HG03460 (cell line): ENCODE measurements around the gene ATP6AP1.

Experiments
- ATAC-seq: cut with Tn5 transposase; IDR thresholded peaks from one replicate; pipeline ENCODE4 v1.9.1; 2021; ENCODE audit not compliant: unreplicated experiment

ATP6AP1 gene

GRCh38 chrX:154446430-154446829 lies 18.0 kb downstream of the ATP6AP1 start:
- ATAC-seq: no peak

GRCh38 chrX:154448484-154448883 lies 20.0 kb downstream of the ATP6AP1 start:
- no peak for ATAC-seq

- ATAC-seq: no peak
These were observed 21.1 kb downstream of the ATP6AP1 start for GRCh38 chrX:154449618-154450017.

GRCh38 chrX:154450312-154450711 lies 21.8 kb downstream of the ATP6AP1 start:
- ATAC-seq: no peak

GRCh38 chrX:154452823-154453222 lies 24.3 kb downstream of the ATP6AP1 start:
- no peak for ATAC-seq

- ATAC-seq: peak; percentile 54
These were observed 29.1 kb downstream of the ATP6AP1 start for GRCh38 chrX:154457491-154458115.

GRCh38 chrX:154458116-154458953 lies 29.9 kb downstream of the ATP6AP1 start, which contains the start of gene PLXNA3:
TSS of gene PLXNA3 (plus strand) at chrX:154458281. CDS start at chrX:154460184, 1,903 bp downstream.
- peak; percentile 55 for ATAC-seq

- ATAC-seq: no peak
These were observed 30.7 kb downstream of the ATP6AP1 start for GRCh38 chrX:154458954-154459778.

GRCh38 chrX:154459832-154460231 lies 31.4 kb downstream of the ATP6AP1 start:
- no peak for ATAC-seq

GRCh38 chrX:154460326-154460725 lies 31.8 kb downstream of the ATP6AP1 start:
- ATAC-seq: no peak

- ATAC-seq: no peak
These were observed 33.9 kb downstream of the ATP6AP1 start for GRCh38 chrX:154462396-154462795.

- no peak for ATAC-seq
These were observed 35.2 kb downstream of the ATP6AP1 start for GRCh38 chrX:154463611-154464220.

GRCh38 chrX:154464806-154465365 lies 36.4 kb downstream of the ATP6AP1 start:
- ATAC-seq: no peak

- no peak for ATAC-seq
These were observed 37.1 kb downstream of the ATP6AP1 start for GRCh38 chrX:154465601-154466000.

GRCh38 chrX:154466036-154466435 lies 37.6 kb downstream of the ATP6AP1 start:
- no peak for ATAC-seq

- no peak for ATAC-seq
These were observed 38.4 kb downstream of the ATP6AP1 start for GRCh38 chrX:154466907-154467306.

GRCh38 chrX:154467556-154467955 lies 39.1 kb downstream of the ATP6AP1 start:
- no peak for ATAC-seq

GRCh38 chrX:154468217-154468616 lies 39.7 kb downstream of the ATP6AP1 start:
- ATAC-seq: no peak

GRCh38 chrX:154469114-154469513 lies 40.6 kb downstream of the ATP6AP1 start:
- no peak for ATAC-seq

- ATAC-seq: no peak
These were observed 41.4 kb downstream of the ATP6AP1 start for GRCh38 chrX:154469880-154470279.

GRCh38 chrX:154470434-154470833 lies 42.0 kb downstream of the ATP6AP1 start:
- ATAC-seq: no peak
